Liver (tissue), 9 donors: ENCODE measurements around the gene TPD52L2. TPM values are rescaled to one million over a fixed set of nuclear protein-coding genes. Genes with fewer than 3 reads are reported as not detected.
"Not testable (repeated sequence)": the region's sequence is repeated elsewhere in the genome, so short reads cannot be mapped to it uniquely, and the experiment has no call there.

Experiments used
- DNase-seq: peaks from one replicate; pipeline ENCODE4 v3.0.0-alpha.2; 2017; ENCODE audit warnings: low spot score
- H3K27ac ChIP-seq, 2 donors: one replicate each; pipeline ENCODE4 v1.7.0; 2013; ENCODE audit warnings: inconsistent platforms in 2 of 2, low read length in 2 of 2, control low read depth in 1 of 2, low read depth in 1 of 2, mild to moderate bottlenecking in 1 of 2
- H3K27me3 ChIP-seq, 4 donors: one replicate each; pipeline versions ENCODE4 v1.6.1 to v1.7.0; 2013; ENCODE audit warnings: low read length in 3 of 4, inconsistent platforms in 1 of 4, mild to moderate bottlenecking in 1 of 4, moderate library complexity in 1 of 4; ENCODE audit not compliant: control insufficient read depth in 4 of 4, insufficient read depth in 4 of 4
- H3K36me3 ChIP-seq, 4 donors: one replicate each; pipeline versions ENCODE4 v1.6.1 to v1.7.0; 2013; ENCODE audit warnings: low read length in 3 of 4, mild to moderate bottlenecking in 3 of 4, low read depth in 1 of 4, moderate library complexity in 1 of 4; ENCODE audit not compliant: control insufficient read depth in 4 of 4, insufficient read depth in 3 of 4
- H3K4me1 ChIP-seq, 4 donors: one replicate each; pipeline versions ENCODE4 v1.6.1 to v1.7.0; 2013; ENCODE audit warnings: low read length in 3 of 4, mild to moderate bottlenecking in 3 of 4, moderate library complexity in 1 of 4; ENCODE audit not compliant: control insufficient read depth in 4 of 4, insufficient read depth in 4 of 4
- H3K4me3 ChIP-seq, 3 donors: one replicate each; pipeline versions ENCODE4 v1.6.1 to v1.7.0; 2013; ENCODE audit warnings: low read length in 3 of 3, control low read depth in 1 of 3, low read depth in 1 of 3, mild to moderate bottlenecking in 1 of 3
- H3K9ac ChIP-seq, 2 donors: one replicate each; pipeline ENCODE4 v1.7.0; 2013; ENCODE audit warnings: low read length in 2 of 2, mild to moderate bottlenecking in 2 of 2, moderate library complexity in 2 of 2, control low read depth in 1 of 2, low read depth in 1 of 2
- H3K9me3 ChIP-seq, 4 donors: one replicate each; pipeline versions ENCODE4 v1.6.1 to v1.7.0; 2013; ENCODE audit warnings: low read length in 3 of 4; ENCODE audit not compliant: control insufficient read depth in 4 of 4
- CTCF ChIP-seq: fragments of 150-350 bp; IDR thresholded peaks from 2 replicates; pipeline ENCODE4 v1.5.1; 2017; ENCODE audit warnings: improper control_type of control experiment, low read depth, low read length; ENCODE audit not compliant: missing input control
- FOXA1 ChIP-seq: IDR thresholded peaks from 2 replicates; pipeline ENCODE4 v1.6.1; 2016; ENCODE audit warnings: antibody characterized with exemption
- FOXA2 ChIP-seq: IDR thresholded peaks from 2 replicates; pipeline ENCODE4 v1.6.1; 2016; ENCODE audit warnings: antibody characterized with exemption
- GABPA ChIP-seq, 2 donors: IDR thresholded peaks in 1 of 2; conservative IDR thresholded peaks in 1 of 2; 2 replicates each; pipeline ENCODE4 v1.6.1; 2016; ENCODE audit warnings: antibody characterized with exemption in 2 of 2, mild to moderate bottlenecking in 1 of 2, moderate library complexity in 1 of 2
- HNF4A ChIP-seq, 2 donors: conservative IDR thresholded peaks; 2 replicates each; pipeline ENCODE4 v1.6.1; 2016; ENCODE audit warnings: antibody characterized with exemption in 2 of 2, mild to moderate bottlenecking in 2 of 2
- HNF4G ChIP-seq: IDR thresholded peaks from 2 replicates; pipeline ENCODE4 v1.6.1; 2016; ENCODE audit warnings: antibody characterized with exemption
- MAX ChIP-seq: IDR thresholded peaks from 2 replicates; pipeline ENCODE4 v1.6.1; 2016; ENCODE audit warnings: antibody characterized with exemption
- RAD21 ChIP-seq, 2 donors: IDR thresholded peaks; 2 replicates each; pipeline ENCODE4 v1.6.1; 2016; ENCODE audit warnings: antibody characterized with exemption in 2 of 2, mild to moderate bottlenecking in 2 of 2
- TAF1 ChIP-seq: conservative IDR thresholded peaks from 2 replicates; pipeline ENCODE4 v1.6.1; 2016; ENCODE audit warnings: antibody characterized with exemption, mild to moderate bottlenecking
- YY1 ChIP-seq: IDR thresholded peaks from 2 replicates; pipeline ENCODE4 v1.6.1; 2016; ENCODE audit warnings: antibody characterized with exemption, mild to moderate bottlenecking
- WGBS: extraction: QIAGEN DNeasy Blood & Tissue Kit; methylation state at CpG from one replicate; pipeline ENCODE4 v1.1.7; 2013; 5-methylcytosine and 5-hydroxymethylcytosine counted together
- polyA plus RNA-seq, 2 donors: library from polyadenylated mRNA; stranded (reverse) in 1 of 2; unstranded in 1 of 2; fragments of 200-250 nt in 1 of 2; fragments of >200 nt in 1 of 2; fragmentation: Nextera tagmentation in 1 of 2; extraction: Ambion mirVana in 1 of 2; gene quantifications; one replicate each; pipeline versions ENCODE4 v1.2.1 to v1.2.3, GENCODE V29; 2013 to 2015
- total RNA-seq, 2 donors: library from RNA; depleted of rRNA; stranded (reverse); fragments of >200 nt; gene quantifications; one replicate each; pipeline ENCODE4 v1.2.3, GENCODE V29; 2014
- donor health status: healthy.
- donor health status: healthy.
- donor health status: healthy.
- donor health status: healthy.
- donor health status: healthy.

The TPD52L2 gene
- total and polyA plus RNA-seq, 4 donors: 12.3 to 33.0 (median 28.2) TPM

- peaks cover 0 to 12% (median 4%) of the 10 kb centered on the region in 4 donors for H3K4me1 ChIP-seq
- H3K27ac ChIP-seq: no peak overlapping the region
- no peaks in the 10 kb centered on the region for H3K9me3 ChIP-seq
- WGBS: 83% methylated on average over 27 of the region's 27 CpGs
- H3K9ac ChIP-seq: no peak overlapping the region
- no peak overlapping the region for H3K4me3 ChIP-seq
- peaks cover 0 to 5% (median 1%) of the 10 kb centered on the region in 4 donors for H3K27me3 ChIP-seq
- TF ChIP-seq YY1 (no peak), CTCF (no peak), FOXA1 (no peak), RAD21 (IDR thresholded peaks at IDR 0.05) (no peak), HNF4A (conservative IDR thresholded peaks at IDR 0.05) (no peak), HNF4G (no peak), FOXA2 (no peak), MAX (no peak)
- no peak for DNase-seq
- no peaks in the 10 kb centered on the region for H3K36me3 ChIP-seq
Measured at GRCh38 chr20:63850689-63851547, 14.2 kb upstream of the TPD52L2 start.

GRCh38 chr20:63851548-63851943, 13.5 kb upstream of the TPD52L2 start:
- not testable (repeated sequence) for H3K9ac ChIP-seq, H3K36me3 ChIP-seq, H3K4me1 ChIP-seq, H3K4me3 ChIP-seq, H3K27ac ChIP-seq, H3K27me3 ChIP-seq, DNase-seq, H3K9me3 ChIP-seq
- WGBS: 88% methylated on average over 14 of the region's 14 CpGs

- 57% methylated on average over 4 of the region's 4 CpGs for WGBS
- not testable (repeated sequence) for H3K9me3 ChIP-seq, H3K36me3 ChIP-seq, H3K27me3 ChIP-seq, DNase-seq, H3K9ac ChIP-seq, H3K4me1 ChIP-seq, H3K4me3 ChIP-seq
- peak overlapping the region in 1 of 2 donors; percentile 35 for H3K27ac ChIP-seq
Measured at GRCh38 chr20:63853733-63854068, 11.4 kb upstream of the TPD52L2 start.

- Histone ChIP-seq H3K27ac (peak overlapping the region; percentile 35 to 67), H3K9me3 (no peaks in the 10 kb centered on the region), H3K27me3 (no peaks in the 10 kb centered on the region), H3K4me3 (no peak overlapping the region), H3K4me1 (peaks cover 2 to 8% (median 6%) of the 10 kb centered on the region in 4 donors), H3K9ac (no peak overlapping the region), H3K36me3 (no peaks in the 10 kb centered on the region)
- no peak for TF ChIP-seq GABPA (IDR thresholded peaks at IDR 0.05 in 1 of 2, conservative IDR thresholded peaks at IDR 0.05 in 1 of 2)
- no peak for TF ChIP-seq YY1
- TF ChIP-seq TAF1: no peak
- TF ChIP-seq HNF4A (conservative IDR thresholded peaks at IDR 0.05): no peak
- TF ChIP-seq CTCF: no peak
- TF ChIP-seq FOXA2: no peak
- WGBS: 53% methylated on average over 17 of the region's 17 CpGs
- no peak for DNase-seq
Measured at GRCh38 chr20:63854069-63854765, 10.9 kb upstream of the TPD52L2 start.
